Superior temporal gyrus (tissue), 1 donor: ENCODE results near the gene ZNF862.

Experiments used
- DNase-seq: peaks from one replicate; pipeline ENCODE4 v3.0.0-alpha.2; 2016; ENCODE audit errors: extremely low spot score

Gene ZNF862

GRCh38 chr7:149811221-149811620, 27.0 kb upstream of the ZNF862 start:
- no peak for DNase-seq

GRCh38 chr7:149811831-149812490, 26.2 kb upstream of the ZNF862 start:
- DNase-seq, result no peak

- no peak for DNase-seq
Measured at GRCh38 chr7:149813254-149814035, 24.7 kb upstream of the ZNF862 start.

DNA sequence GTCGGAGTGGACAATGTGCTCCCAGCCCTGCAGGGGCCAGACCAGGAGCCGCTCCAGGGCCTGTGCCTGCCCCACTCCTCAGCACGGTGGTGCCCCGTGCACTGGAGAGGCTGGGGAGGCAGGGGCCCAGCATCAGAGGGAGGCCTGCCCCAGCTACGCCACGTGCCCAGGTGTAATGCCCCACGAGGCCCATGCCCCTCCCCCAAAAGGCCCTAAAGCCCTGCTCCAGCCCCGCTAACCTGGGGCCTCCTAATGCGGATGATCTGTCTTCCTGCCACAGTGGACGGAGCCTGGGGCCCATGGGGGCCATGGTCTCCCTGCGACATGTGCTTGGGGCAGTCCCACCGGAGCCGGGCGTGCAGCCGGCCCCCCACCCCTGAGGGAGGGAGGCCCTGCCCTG, 23.7 kb upstream of the ZNF862 start:
- DNase-seq, result no peak

DNA sequence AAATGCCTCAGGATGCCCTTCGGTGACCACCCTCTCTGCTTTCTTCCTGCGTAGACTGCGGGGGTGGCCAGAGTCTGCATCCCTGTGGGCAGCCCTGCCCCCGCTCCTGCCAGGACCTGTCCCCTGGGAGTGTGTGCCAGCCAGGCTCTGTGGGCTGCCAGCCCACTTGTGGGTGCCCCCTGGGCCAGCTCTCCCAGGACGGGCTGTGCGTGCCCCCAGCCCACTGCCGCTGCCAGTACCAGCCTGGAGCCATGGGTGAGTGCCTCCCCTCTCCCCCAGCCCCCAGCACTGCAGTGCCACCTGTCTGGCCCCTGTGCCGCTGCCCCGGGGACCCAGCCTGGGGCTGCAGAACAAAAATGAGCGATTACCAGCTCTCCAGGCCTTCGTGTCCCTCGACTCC, 23.1 kb upstream of the ZNF862 start:
- DNase-seq, result no peak

- DNase-seq, result no peak
Measured at GRCh38 chr7:149815661-149816266, 22.4 kb upstream of the ZNF862 start.

DNA sequence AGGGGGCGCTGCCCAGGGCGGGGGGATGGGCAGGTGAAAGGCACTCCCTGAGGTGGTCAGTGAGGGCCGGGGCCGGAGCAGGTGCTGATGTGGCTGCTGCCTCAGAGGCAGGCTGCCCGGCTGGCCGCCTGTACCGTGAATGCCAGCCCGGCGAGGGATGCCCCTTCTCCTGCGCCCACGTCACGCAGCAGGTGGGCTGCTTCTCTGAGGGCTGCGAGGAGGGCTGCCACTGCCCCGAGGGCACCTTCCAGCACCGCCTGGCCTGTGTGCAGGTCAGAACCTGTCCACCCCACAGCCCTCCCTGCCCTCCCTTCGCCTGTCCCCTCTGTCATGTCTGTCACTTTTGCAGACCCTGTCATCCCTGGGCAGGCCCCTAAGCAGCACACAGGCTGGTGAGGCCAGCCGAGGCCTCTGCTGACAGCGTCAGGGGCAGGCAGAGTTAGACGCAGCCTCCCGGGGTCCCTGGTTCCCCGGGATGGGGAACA, 21.9 kb upstream of the ZNF862 start:
- DNase-seq, result no peak

DNA sequence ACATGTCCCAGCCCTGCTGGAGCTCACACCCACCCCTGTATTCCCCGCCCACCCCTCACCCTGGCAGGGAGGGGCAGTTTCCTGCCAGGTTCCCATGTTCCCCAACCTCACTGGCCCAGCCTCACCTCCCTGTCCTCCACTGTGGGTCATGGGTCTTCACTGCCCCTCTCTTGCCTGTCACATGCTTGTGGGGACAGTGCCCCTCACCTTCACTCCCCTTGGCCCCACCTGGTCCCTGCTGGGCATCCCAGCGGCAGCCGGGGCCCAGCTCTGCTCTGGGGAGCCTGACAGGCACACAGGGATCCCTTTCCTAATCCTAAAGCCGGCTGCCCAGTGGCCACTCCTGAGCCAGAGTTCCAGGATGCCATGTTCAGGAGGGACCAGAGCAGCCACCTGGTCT, 21.4 kb upstream of the ZNF862 start:
- DNase-seq, result no peak

GRCh38 chr7:149817301-149817771, 20.8 kb upstream of the ZNF862 start:
- no peak for DNase-seq

GRCh38 chr7:149817836-149818535, 20.2 kb upstream of the ZNF862 start:
- DNase-seq, result no peak

DNA sequence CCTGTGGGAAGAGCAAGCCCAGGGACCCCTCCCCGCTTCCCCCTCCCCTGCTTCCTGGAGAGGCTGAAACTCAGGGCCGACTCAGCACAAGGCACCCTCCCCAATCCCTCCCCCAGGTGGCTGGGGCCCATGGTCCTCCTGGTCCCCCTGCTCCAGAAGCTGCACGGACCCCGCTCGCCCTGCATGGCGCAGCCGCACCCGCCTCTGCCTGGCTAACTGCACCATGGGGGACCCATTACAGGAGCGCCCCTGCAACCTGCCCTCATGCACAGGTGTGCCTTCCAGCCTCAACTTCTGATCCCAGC, 19.7 kb upstream of the ZNF862 start:
- no peak for DNase-seq

DNA sequence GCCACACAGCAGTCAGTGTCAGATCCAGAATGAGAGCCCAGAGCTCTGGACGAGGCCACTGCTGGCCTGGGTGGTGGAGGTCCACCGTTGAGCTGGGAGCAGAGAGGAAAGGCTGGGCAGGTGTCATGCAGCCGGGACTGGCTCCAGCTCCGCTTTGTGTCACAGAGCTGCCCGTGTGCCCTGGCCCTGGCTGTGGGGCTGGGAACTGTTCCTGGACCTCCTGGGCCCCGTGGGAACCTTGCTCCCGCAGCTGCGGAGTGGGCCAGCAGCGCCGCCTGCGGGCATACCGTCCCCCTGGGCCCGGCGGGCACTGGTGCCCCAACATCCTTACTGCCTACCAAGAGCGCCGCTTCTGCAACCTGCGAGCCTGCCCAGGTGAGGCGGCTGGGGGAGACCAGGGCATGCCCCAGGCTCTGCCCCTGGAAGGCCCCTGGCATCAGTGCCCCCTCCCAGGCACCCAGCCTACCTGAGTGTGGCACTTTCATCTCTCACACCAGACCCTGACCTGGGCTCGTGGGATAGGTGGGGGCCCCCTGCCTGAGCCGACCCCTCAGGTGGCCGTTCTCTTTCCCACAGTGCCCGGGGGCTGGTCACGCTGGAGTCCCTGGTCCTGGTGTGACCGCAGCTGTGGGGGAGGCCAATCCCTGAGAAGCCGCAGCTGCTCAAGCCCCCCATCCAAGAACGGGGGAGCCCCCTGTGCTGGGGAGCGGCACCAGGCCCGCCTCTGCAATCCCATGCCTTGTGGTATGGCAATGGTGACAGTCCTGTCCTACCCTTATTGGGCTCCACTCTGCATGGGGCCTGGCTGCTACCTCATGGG, 18.8 kb upstream of the ZNF862 start:
- DNase-seq, result no peak

DNA sequence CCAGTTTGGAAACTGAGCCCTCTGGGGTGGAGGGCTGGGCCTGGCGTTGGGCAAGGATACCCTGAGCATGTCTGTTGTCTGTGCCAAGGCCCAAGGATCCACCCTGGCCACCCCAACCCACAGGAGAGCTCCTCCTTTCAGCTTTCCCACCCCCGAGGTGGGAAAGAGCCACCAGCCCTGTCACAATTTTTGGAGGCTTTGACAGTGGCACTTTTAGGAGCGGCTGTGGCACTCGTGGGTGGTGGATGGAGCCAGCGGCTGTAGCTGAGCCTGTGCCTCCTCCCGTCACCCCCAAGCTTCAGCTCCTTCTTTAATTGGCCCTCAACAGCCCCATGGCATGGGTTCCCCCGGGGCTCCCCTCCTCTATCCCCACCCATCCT, 18.2 kb upstream of the ZNF862 start:
- no peak for DNase-seq

DNA sequence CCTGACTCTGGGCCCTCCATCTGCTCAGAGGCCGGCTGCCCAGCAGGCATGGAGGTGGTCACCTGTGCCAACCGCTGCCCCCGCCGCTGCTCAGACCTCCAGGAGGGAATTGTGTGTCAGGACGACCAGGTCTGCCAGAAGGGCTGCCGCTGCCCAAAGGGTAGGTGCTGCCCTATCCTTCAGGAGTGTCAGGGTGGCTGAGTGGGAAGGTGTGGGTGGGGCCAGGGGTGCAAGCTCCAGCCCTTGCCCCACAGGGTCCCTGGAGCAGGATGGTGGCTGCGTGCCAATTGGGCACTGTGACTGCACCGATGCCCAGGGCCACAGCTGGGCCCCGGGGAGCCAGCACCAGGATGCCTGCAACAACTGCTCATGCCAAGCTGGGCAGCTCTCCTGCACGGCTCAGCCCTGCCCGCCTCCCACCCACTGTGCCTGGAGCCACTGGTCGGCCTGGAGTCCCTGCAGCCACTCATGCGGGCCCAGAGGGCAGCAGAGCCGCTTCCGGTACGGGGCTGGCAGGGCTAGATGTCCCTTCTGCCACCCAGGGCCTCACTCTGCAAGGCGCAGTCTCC, 17.5 kb upstream of the ZNF862 start:
- DNase-seq, result no peak

- no peak for DNase-seq
Measured at GRCh38 chr7:149821191-149822148, 16.7 kb upstream of the ZNF862 start.

DNA sequence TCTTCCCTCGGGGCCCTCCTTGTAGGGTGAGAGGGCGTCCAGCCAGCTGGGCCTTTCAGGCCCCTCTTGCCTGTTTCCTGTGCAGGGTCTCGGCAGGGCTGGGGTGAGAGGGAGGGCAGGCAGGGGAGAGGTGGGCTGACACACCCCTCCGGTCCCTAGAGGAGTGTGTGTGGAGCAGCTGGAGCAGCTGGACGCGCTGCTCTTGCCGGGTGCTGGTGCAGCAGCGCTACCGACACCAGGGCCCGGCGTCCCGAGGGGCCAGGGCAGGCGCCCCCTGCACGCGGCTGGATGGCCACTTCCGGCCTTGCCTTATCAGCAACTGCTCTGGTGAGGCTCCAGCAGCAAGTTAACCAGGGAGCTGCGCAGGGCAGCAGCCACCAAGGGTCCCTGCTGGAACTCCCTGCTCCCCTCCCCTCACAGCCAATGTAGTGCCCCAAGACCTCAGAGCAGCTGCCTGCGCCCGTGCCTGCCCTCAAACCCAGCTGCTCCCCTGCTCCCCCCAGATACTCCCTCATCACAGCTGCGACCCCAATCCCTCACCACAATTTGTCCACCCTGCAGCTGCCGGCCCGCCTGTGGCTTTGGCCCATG, 15.7 kb upstream of the ZNF862 start:
- no peak for DNase-seq

- no peak for DNase-seq
Measured at GRCh38 chr7:149823191-149823630, 15.0 kb upstream of the ZNF862 start.

GRCh38 chr7:149823631-149824199, 14.5 kb upstream of the ZNF862 start:
- DNase-seq, result no peak

GRCh38 chr7:149824301-149824741, 13.9 kb upstream of the ZNF862 start:
- no peak for DNase-seq
